ENCODE data around the gene MRGPRF.
"Not testable (repeated sequence)": the region's sequence is repeated elsewhere in the genome, so short reads cannot be mapped to it uniquely, and the experiment has no call there.

MRGPRF gene

GRCh38 chr11:69002570-69003231 lies 10.3 kb downstream of the MRGPRF start:
- no peak for DNase-seq (ENCODE audit: low read depth)

GRCh38 chr11:69002110-69002569 lies 10.9 kb downstream of the MRGPRF start:
- DNase-seq (ENCODE audit: low read depth) = no peak

DNA sequence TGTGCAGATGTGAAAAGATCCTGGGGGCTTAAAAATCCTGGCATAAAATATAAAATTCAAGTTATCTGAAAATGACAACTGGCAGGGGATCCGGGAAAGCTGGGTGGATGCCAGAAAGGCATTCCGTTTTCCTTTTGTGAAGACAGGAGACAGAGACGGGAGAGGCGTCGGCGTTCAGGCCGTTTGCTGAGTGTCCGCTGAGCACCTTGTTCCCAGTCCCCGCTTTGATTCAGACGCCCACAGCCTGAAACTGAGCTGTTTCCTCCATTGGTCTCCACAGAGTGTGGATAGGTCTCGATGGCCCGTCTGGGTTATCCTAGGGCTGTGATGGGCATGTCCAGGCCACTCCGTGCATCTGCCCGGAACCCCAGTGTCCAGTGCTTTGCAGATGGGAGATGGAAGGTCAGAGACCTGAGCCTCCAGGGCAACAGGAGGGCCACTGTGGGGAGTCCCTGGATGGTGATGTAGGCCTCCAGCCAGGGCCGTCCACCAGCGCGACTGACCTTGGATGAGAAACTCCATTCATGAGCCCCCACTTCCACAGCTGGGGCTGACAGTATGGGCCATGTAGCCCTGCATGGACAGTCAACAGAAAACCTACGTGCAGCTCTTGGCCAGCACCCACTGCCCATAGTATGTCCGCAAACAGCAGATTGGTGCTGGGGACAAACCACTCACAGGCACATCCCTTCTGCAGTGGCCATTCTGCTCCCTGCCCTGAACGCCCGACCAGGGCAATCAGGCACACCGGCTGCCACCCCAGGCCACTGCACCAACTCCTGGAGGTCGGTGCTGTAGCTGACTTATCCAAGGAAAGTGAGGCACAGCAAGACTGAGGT lies 11.6 kb downstream of the MRGPRF start:
- DNase-seq (ENCODE audit: low read depth) = no peak

DNA sequence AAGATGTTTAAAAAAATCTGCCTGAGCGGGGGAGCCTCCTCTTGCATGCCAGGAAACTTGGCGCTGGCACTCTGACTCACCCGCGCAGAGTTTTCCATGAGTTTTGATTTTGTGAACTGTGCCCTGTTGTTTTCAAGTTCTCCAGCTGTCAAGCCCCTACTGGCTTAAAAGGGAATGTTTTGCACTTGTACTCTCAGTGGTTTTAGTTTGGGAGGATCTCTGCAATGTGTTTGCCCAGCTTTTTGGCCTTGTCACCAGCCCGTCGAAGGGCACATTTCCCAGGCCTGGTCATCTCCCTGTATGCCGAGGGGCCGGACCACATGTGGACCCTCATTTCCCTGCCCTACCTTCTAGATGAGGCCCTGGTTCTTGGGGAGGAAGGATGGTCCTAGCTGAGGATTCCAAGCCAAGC lies 12.2 kb downstream of the MRGPRF start:
- DNase-seq (ENCODE audit: low read depth) = peak; percentile 81

DNA sequence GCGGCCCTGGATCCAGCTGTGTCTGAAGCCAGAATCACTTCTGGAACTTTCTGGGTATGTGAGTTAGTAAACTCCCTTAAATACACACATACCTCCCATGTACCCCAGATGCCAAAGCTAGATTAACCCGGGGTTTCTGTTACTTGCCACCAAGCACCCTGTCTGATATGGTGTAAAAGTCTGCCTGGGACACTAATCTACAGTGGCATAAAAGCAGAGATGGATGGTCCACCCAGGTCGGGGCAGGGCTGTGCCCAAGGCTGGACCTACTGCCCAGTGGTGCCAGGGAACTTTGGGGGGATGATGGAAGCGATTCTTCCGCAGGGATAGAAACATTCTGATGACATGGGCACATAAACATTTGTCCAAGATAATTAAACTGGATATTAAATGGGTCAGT lies 12.7 kb downstream of the MRGPRF start:
- no peak for DNase-seq (ENCODE audit: low read depth)

GRCh38 chr11:68999748-69000355 lies 13.2 kb downstream of the MRGPRF start:
- DNase-seq (ENCODE audit: low read depth) = not testable (repeated sequence)

DNA sequence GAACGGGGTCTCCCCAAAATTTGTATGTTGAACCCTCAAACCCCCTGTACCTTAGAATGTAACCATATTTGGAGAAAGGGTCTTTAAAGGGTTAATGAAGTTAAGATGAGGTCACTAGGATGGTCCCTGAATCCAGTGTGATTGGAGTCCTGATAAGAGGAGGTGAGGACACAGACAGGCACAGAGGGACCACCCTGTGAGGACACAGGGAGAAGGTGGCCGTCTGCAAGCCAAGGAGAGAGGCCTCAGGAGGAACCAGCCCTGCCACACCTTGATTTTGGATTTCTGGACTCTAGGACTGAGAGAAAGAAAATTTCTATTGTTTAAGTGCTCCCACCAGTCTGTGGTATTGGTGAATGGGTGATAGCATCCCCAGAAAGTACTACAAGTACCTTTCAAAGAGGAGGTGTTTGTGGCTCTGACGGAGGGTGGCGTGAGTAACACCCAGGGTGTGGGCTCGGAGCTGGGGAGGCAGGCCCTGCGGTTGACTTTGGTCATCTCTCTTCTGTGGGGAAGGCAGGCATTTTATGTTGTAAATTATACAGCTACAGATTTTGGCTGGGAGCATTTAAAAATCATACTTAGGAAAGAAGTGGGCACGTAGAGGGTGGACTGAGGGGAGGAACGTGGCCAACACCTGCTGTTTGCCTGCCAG lies 13.8 kb downstream of the MRGPRF start:
- no peak for DNase-seq (ENCODE audit: low read depth)

DNA sequence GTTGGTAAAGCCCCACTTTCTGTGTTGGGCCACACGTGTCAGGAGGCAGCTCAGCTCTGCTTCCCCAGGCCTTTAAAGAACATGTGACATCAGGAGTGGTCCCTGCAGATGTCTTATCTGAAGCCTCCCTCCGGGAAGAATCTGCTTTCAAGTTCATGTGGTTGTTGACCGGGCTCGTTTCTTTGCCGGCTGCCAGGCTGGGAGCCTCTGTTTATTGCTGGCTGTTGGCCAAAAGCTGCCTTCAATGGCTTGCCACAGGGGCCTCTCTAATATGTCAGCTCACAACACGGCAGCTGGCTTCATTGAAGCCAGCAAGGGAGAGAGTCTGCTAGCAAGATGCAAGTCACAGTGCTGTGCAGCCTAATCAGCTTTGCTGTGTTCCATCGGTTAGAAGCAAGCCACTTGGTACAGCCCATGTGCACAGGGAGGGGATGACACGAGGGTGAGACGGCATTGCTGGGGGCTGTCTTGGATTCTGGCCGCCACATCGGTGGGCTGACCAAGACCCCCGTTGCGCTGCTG lies 14.6 kb downstream of the MRGPRF start:
- peak; percentile 32 for DNase-seq (ENCODE audit: low read depth)

- no peak for DNase-seq (ENCODE audit: low read depth)
These were observed 15.1 kb downstream of the MRGPRF start for GRCh38 chr11:68997995-68998348.

GRCh38 chr11:68997124-68997994 lies 15.7 kb downstream of the MRGPRF start:
- no peak for DNase-seq (ENCODE audit: low read depth)

DNA sequence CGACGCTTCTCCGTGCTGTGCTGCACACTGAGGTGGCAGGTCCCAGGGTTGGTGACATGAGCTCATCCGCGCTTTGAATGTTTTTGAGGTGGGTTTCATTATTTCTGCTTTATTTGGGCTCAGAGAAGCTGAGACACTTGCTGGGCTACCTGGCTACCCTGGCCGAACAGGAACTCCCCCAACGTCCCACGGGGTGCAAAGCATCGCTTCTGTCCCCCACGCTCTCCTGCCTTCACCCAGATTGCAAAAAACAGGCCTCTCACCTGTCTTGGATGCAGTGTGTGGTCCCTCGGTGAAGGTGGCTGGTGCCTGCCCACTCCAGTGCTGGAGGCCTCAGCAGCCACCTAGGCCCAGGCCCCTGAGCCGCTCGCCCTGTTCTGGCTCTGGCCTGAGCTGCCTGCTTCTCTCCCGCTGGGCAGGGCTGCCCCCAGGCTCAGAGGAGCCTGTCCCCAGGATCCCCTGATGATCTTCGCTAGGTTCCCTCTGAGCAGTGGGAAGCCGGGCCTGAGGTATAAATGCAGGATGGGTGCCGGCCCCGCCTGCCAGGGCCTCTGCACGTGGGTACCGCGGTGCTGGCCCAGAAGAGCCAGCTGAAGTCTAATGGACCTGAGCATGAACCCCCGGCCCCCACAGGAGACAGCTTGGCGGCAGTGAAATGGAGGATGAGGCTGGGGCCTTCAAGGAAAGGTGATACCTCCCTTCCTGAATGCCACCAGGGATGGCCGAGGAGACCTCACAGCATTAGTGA lies 16.5 kb downstream of the MRGPRF start:
- DNase-seq (ENCODE audit: low read depth) = no peak

GRCh38 chr11:68994894-68995285 lies 18.2 kb downstream of the MRGPRF start:
- no peak for DNase-seq (ENCODE audit: low read depth)

GRCh38 chr11:68994161-68994893 lies 18.7 kb downstream of the MRGPRF start:
- no peak for DNase-seq (ENCODE audit: low read depth)

- no peak for DNase-seq (ENCODE audit: low read depth)
These were observed 19.5 kb downstream of the MRGPRF start for GRCh38 chr11:68993546-68993945.

DNA sequence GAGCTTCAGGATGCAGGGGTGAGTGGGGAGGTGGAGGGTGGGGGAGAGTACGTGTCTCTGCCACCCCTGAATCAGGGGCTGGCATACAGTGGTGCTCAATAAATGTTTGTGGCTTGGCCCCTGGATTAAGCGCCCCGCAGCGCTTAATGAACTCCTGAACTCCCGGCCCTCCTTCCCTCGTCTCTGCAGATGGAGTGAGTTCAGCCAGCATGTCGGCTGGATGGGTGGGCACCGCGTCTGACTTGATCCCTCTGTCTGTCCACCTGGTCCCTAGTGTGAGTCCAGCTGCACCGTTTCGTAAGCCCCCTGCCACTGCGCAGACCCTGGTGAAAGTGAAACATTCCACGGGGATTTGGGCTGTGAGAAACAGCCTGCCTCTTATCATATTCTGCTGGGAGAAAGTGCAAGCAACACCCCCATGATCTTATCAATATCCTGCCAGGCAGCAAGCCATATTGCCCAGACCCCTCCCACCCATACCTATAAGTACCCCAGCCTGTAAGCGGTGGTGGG lies 20.2 kb downstream of the MRGPRF start:
- no peak for DNase-seq (ENCODE audit: low read depth)

GRCh38 chr11:68990995-68991780 lies 21.9 kb downstream of the MRGPRF start:
- no peak for DNase-seq (ENCODE audit: low read depth)

DNA sequence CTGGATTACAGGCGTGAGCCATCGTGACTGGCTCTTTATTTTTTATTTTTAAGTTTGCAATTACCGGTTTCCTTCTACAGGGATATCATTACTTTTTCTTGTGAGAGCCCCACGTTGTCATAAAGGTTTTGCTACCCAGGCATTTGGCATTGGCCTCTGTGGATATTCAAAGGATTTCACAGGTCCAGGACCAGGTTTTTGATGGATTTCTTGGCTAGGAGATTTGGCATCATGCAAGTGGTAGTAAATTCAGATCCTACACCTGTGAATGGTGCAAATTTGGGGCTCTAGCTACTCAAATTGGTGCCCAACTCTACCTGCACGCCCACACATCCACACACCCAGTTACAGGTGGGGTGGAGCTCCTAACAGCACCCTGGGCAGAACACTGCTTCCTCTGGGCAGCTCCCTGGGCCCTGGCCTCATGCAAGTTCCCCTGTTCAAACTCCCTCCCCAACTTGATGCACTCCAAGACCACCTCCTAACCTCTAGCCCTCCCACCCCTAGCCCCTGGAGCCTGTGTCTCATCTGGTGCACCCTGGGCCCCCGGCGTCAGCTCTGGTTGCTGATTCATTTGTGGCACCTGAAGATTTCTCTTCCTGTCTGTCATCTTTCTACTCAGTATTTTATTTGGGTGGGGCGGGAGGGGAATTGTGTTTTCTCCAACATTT lies 23.0 kb downstream of the MRGPRF start:
- DNase-seq (ENCODE audit: low read depth) = no peak

DNA sequence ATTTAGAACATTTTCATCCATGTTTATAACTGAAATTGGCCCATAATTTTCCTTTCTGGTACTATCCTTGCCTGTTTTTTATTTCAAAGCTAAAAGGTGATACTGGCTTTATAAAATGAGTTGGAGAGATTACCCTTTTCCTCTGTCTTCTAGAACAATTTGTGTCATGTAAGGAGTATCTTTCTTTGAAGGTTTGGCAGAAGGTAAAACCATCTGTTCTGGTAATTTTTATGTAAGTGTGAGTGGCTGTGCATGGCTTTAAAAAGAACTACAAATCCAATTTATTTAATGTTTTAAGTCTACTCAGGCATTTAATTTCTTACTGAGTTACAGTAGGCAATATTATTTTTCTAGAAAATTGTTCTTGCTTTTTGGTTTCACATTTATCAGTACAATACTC lies 24.6 kb downstream of the MRGPRF start:
- no peak for DNase-seq (ENCODE audit: low read depth)

All from amniotic epithelial cell (primary cell).